ENCODE measurements around the gene DLX4.

DLX4 gene

DNA sequence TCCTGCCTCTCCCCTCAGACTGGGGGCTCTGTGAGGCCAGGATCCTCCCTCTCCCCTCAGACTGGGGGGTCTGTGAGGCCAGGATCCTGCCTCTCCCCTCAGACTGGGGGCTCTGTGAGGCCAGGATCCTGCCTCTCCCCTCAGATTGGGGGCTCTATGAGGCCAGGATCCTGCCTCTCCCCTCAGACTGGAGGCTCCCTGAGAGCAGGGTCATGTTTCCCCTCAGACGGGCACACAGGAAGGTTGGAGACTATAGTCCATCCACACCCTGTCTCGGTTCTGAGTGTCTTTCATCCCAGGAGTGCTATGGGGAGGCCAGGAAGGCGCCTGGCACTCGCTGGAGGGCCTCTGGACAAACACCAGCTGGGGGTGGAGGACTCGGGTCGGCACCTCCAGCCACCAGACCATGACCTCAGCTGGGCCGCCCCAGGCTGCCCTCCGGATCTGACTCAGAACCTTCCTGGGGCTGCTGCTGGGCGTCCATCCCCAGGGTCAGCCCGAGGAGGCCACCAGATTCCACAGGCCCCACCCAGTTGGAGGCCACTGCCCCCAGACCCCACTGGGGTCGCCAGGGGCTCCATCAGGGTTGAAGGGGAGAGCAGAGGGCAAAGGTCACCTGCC is 21.9 kb upstream of the DLX4 start:
- in situ Hi-C loops (cut with MboI; ENCODE audit: low sequenced_read_pairs): no loop called here

DNA sequence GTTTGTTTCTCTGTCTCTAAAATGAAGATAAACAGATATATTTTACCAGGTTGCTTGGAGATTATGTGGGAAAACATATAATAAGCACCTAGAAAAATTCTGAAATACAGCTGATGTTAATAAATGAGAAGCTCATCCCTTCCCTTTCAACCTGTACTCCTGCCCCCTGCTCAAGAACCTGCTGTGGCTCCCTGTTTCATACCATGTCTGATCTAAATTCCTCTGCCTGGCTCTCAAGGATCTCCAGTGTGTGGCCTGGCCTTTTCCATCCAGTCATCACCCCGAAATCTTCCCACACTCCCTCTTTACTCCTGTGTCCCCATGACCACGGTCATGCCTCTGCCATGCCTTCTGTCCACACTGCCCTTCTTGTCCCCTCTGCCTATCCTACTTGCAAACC is 19.4 kb upstream of the DLX4 start:
- in situ Hi-C loops (cut with MboI; ENCODE audit: low sequenced_read_pairs): no loop called here

GRCh38 chr17:49951362-49952082 is 17.5 kb upstream of the DLX4 start:
- in situ Hi-C loops (cut with MboI; ENCODE audit: low sequenced_read_pairs): no loop called here

DNA sequence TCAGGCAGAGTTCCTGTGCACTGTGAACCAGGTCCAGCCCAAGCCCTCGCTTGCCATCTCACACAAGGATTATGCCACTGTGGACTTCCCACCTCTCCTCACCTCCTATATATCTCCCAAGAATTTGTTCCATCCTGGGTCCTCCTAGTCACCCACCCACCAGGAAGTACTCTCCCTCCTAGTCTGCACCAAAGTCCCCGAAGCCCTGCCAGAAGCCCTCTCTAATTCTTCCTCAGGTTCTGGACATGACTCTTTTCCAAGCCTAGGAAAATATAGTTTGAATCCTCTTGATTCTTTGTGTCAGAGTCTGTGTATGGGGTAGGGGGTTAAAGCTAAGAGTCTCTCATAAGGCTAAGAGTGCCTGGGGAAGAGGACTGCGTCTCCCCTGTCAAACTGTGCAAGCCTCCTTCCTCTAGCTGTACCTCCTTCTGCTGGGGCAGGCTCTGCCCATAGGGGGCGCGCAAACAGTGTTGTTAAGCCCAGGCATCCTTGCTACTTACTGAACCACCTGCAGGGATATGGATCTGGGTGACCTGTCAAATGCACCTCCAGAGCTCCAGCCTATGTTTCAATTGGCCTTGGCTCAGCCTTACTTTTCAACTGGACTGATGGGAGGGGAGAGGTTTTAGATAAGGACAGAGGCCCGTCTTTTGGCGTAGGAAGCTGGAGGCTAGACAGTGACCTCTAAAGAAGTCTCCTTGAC is 16.6 kb upstream of the DLX4 start:
- in situ Hi-C loops (cut with MboI; ENCODE audit: low sequenced_read_pairs): no loop called here

- in situ Hi-C loops (cut with MboI; ENCODE audit: low sequenced_read_pairs): no loop called here
These were observed 16.0 kb upstream of the DLX4 start for GRCh38 chr17:49952912-49953497.

DNA sequence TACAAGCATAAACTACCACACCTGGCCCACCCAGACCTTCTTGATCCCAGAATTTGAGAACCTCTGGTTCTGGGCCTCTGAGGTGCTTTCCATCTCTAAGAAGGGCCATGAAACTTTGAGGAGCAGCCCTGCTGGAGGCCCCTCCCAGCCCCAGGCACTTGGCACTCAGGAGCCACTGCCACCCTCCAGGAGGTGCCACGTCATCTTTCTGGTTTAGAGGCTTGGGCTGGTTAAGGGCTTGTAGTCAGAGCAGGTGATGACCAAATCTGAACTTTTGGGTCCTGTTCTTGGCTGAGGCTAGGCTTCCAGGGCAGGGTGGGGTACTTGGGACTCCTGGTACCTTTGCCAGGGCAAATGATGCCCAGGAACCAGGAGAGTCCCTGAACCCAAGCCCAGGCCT is 13.8 kb upstream of the DLX4 start:
- in situ Hi-C loops (cut with MboI; ENCODE audit: low sequenced_read_pairs): no loop called here

GRCh38 chr17:49956780-49957179 is 12.2 kb upstream of the DLX4 start:
- in situ Hi-C loops (cut with MboI; ENCODE audit: low sequenced_read_pairs): no loop called here

DNA sequence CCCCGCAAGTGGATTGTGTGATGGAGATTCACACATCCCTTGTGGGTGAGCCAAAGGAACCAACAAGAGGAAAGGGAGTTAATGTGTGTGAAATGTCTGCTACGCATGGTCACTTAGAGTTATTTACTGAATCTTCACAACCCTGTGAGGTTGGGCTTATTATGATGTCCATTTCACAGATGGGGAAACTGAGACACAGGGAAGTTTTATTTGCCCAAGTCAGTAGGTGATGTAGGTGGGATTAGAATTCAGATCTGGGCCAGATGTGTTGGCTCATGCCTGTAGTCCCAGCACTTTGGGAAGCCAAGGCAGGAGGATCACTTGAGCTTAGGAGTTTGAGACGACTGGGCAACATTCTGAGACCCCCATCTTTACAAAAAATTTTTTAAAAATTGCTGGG is 11.6 kb upstream of the DLX4 start:
- in situ Hi-C loops (cut with MboI; ENCODE audit: low sequenced_read_pairs): no loop called here

GRCh38 chr17:49958723-49959122 is 10.3 kb upstream of the DLX4 start:
- in situ Hi-C loops (cut with MboI; ENCODE audit: low sequenced_read_pairs): no loop called here

- in situ Hi-C loops (cut with MboI; ENCODE audit: low sequenced_read_pairs): no loop called here
These were observed 9.6 kb upstream of the DLX4 start for GRCh38 chr17:49959183-49959935.

DNA sequence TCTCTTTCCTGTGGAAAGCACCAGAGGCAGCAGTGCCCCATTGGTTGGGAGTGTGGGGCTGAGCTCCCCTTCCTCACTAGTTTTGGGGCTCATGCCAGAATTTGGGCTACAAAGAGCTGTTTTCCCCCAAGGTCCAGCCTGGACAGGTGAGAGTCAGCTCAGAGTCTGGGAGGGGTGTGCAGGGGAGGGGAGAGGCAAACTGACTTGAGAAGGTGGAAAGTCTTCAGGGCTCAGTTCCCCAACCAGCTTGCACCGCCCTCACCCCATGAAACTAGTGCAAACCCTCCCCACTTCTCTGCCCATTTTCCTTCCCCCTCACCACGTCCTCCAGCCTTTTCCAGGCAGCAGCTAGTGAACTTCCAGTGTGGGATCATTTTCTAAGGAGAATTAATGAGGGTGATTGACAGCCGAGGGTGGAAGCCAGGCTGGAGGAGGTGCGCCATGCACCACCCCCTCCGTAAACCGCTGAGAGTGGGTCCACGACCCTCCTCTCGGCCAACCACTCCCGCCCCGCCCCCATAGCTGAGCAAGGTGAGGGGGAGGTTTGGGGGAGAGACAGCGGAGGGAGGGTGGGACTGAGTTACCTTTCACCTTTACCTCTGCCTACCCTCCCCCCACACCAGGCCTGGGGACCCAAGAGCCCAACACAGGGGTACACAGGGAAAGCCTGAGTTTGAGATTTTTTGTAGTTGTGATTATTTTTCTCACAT is 6.2 kb upstream of the DLX4 start:
- in situ Hi-C loops (cut with MboI; ENCODE audit: low sequenced_read_pairs): no loop called here

DNA sequence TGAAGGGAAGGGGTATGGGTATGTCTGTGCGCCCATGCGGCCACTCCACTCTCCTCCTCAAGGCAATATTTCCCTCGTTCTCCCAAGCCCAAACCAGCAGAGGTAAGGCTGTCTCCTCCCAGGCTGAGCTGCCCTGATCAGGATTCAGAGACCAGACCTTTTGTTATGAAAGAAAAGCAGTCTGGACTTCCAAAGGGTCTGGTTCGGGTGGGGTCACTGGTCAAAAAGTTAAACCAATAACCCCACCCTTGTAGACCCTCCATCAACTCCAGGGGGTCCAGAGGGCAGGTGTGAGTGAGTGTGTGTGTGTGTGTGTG is 5.7 kb upstream of the DLX4 start:
- in situ Hi-C loops (cut with MboI; ENCODE audit: low sequenced_read_pairs): no loop called here

DNA sequence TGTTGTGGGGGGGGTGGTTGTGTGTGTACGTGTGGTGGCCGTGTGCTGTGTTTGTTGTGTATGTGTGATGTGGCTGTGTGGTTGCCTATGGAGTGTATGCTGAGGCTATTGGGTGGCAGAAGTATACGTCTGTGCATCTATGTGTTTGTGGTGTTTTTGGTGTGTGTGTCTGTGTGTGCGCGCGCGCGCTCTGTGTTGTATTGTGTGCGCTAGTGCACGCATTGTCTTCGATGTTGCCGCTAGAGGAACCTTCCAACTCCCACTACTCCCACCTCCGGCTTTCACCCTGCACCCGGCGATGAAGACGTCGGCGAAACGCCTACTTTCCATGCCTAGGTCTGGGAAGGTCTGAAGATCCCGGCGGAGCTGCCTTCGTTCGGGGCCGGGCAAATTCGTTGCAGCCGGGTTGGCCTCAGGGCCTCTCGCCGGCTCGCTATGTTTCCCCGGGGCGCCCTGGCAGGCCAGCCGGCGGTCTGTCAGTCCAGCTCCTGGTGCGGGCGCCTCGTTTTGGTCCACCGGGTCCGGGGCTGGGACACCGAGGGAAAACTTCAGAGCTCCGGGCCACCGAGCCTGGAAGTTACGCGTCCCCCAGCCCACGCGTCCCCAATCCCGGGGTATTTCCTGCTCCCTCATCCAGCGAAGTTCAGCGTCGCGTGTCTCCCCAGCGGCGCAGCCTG is 5.2 kb upstream of the DLX4 start:
- in situ Hi-C loops (cut with MboI; ENCODE audit: low sequenced_read_pairs): no loop called here

DNA sequence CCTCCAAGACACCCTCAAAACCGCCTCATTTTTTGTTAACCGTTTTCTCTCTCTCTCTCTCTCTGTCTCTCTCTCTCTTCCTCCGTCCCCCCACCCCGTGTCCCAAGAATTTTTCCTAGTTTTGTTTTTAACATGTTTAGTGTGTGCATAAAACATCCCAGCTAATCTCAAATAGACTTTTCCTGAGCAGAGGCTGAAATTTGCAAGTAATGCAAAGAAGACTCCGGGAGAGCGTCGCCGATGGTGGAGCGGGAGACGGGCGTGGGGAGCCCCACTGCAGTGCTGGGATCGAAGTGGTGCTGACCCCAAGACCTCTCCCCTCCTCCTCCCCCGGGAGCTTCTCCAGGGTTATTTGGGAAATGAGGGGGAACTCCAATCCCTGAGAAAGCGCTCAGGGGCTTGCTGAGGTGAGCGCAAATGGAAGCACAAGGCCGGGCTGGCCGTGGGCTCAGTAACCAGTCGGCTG is 4.7 kb upstream of the DLX4 start:
- in situ Hi-C loops (cut with MboI; ENCODE audit: low sequenced_read_pairs): no loop called here

DNA sequence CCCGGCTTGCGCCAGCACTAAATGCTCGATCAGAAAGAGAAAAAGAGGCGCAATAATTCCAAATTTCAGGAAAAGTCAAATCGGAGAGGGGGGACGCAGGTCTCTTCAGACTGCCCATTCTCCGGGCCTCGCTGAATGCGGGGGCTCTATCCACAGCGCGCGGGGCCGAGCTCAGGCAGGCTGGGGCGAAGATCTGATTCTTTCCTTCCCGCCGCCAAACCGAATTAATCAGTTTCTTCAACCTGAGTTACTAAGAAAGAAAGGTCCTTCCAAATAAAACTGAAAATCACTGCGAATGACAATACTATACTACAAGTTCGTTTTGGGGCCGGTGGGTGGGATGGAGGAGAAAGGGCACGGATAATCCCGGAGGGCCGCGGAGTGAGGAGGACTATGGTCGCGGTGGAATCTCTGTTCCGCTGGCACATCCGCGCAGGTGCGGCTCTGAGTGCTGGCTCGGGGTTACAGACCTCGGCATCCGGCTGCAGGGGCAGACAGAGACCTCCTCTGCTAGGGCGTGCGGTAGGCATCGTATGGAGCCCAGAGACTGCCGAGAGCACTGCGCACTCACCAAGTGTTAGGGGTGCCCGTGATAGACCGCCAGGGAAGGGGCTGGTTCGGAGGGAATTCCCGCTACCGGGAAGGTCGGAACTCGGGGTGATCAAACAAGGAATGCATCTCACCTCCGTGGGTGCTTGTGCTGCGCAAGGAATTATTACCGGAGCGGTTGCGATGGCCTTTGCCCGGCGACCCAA is 4.0 kb upstream of the DLX4 start:
- in situ Hi-C loops (cut with MboI; ENCODE audit: low sequenced_read_pairs): no loop called here

- in situ Hi-C loops (cut with MboI; ENCODE audit: low sequenced_read_pairs): no loop called here
These were observed 3.5 kb upstream of the DLX4 start for GRCh38 chr17:49965524-49965909.

DNA sequence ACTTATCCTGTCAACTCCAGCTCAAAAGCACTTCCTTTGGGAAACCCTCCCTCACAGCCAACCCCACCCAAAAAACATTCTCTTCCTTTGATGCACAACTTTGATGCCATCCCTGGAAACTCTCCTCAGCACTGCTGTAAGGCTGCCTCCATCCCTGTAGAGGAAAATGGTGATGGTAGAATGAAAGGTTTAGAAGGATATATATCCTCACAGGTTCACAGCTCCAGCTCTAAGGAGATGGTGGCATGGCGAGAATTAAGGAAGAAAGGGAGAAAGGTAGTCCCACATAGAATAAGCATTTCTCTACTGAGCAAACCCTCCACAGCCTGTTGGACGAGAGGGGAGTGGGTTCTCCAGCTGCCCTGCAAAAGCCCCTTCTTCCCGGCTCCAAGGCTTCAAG is 2.2 kb upstream of the DLX4 start:
- in situ Hi-C loops (cut with MboI; ENCODE audit: low sequenced_read_pairs): no loop called here

DNA sequence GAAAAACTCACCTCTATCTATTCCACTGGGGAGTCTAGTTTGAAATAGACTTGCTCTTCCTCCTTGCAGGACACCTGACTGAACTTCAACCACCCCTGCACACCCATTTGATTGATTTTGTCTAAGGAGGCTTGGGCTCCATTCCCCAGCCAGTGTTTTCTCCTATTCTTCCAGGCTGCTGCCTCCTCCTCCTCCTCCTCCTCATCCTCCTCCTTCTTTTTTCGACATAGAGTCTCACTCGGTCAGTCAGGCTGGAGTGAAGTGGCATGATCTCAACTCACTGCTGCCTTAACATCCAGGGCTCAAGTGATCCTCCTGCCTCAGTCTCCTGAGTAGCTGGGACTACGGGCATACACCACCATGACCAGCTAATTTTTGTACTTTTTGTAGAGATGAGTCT is 1.8 kb upstream of the DLX4 start:
- in situ Hi-C loops (cut with MboI; ENCODE audit: low sequenced_read_pairs): no loop called here

DNA sequence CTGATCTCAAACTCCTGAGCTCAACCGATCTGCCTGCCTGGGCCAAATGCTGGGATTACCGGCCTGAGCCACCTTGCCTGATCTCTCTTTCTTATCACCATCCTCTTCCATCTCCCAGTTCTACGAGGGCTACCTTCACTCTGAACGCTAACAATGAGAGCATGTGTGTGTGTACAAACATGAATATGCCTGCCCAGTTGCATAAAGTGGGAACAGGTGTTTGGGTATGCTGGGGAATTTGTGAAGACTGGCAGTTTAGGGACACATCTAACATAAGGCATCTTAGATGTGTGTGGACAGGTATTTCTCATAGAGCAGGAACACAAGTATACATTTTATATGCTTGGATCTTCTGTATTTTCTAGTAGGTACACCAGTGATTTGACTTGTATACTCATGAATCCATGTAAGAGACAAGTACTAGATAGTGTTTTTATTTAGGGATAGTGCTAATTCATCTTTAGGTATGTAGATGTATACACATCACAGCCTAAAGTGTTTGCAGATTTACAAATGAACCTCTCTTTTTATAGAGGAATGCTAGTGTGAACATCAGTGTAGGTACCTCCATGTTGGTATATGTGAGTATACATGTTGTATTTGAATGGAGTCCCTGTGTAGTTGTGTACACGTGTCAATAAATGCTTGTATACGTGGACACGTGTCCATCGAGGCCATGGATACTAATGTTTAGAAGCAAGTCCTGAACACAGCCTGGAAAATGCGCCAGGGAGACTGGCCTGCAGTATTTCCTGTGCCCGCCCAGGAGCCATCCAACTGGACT is 1.2 kb upstream of the DLX4 start:
- in situ Hi-C loops (cut with MboI; ENCODE audit: low sequenced_read_pairs): no loop called here
